RWPE1 (cell line): Measurements from ENCODE around the gene CLDN34.

Experiments
- CTCF ChIA-PET: fragments of 350-600 bp; sonication (Branson Sonifier 250); formaldehyde crosslinking; extraction: SDS; loops from one replicate; lab custom pipeline; 2021; lab: Yijun Ruan, JAX
- POLR2A ChIA-PET: fragments of 400-600 bp; formaldehyde crosslinking; extraction: SDS; loops from one replicate; lab custom pipeline; 2020; ENCODE audit warnings: antibody characterized with exemption; ENCODE audit not compliant: low non-redundant PET; lab: Yijun Ruan, JAX
- DNase-seq: peaks from one replicate; pipeline ENCODE4 v3.0.0; 2012; ENCODE audit warnings: low spot score
- H3K27ac ChIP-seq: fragments of 450-650 bp; 2 replicates; pipeline ENCODE4 v1.5.1; 2017
- TF ChIP-seq, protein P1 (sequence below): fragments of 450-650 bp; conservative IDR thresholded peaks from 2 replicates; pipeline ENCODE4 v1.5.1; 2017; ENCODE audit warnings: low read depth, mild to moderate bottlenecking

The CLDN34 gene

DNA sequence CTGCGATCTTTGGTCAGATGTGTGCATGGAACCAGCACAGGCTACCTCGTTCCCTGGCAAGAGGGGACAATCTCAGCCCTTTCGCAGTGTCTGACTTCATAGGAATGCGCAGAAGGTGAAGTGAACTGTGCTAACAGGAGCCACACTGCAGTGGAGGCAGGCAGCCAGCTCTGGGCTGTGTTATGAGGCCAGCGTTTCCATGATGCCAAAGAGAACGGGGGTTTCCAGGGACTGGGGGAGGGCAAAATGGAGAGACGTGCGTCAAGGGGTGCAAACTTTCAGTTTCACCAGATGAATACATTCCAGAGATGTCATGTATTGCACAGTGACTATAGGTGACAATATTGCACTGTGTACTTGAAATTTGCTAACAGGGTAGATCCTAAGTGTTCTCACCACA lies 30.4 kb downstream of the CLDN34 start:
- DNase-seq, result no peak
- TF ChIP-seq, protein P1, sequence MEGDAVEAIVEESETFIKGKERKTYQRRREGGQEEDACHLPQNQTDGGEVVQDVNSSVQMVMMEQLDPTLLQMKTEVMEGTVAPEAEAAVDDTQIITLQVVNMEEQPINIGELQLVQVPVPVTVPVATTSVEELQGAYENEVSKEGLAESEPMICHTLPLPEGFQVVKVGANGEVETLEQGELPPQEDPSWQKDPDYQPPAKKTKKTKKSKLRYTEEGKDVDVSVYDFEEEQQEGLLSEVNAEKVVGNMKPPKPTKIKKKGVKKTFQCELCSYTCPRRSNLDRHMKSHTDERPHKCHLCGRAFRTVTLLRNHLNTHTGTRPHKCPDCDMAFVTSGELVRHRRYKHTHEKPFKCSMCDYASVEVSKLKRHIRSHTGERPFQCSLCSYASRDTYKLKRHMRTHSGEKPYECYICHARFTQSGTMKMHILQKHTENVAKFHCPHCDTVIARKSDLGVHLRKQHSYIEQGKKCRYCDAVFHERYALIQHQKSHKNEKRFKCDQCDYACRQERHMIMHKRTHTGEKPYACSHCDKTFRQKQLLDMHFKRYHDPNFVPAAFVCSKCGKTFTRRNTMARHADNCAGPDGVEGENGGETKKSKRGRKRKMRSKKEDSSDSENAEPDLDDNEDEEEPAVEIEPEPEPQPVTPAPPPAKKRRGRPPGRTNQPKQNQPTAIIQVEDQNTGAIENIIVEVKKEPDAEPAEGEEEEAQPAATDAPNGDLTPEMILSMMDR, result no peak
- POLR2A ChIA-PET, result no interaction called here
- H3K27ac ChIP-seq, result no peak overlapping the region
- CTCF ChIA-PET, result no interaction called here

DNA sequence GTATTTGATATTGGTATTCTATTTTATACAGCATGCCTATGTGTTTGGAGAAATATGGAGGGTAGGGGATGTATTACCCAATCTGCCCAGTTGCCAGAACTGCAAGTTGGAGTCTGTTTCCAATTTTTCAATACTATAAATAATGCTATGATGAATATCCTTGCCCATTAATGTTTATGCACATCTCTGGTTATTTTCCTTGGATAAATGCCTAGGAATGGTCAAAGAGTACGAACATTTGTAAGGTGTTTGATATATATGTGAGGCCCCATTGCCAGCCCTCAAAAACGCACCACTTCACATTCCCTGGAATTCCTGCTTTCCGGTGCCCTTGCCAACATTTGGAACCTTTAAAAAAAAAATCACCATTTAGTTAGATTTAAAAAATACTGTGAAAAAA lies 34.3 kb downstream of the CLDN34 start:
- TF ChIP-seq, protein P1, result no peak
- ChIA-PET POLR2A (no interaction called here), CTCF (no interaction called here)
- no peak overlapping the region for H3K27ac ChIP-seq
- no peak for DNase-seq

DNA sequence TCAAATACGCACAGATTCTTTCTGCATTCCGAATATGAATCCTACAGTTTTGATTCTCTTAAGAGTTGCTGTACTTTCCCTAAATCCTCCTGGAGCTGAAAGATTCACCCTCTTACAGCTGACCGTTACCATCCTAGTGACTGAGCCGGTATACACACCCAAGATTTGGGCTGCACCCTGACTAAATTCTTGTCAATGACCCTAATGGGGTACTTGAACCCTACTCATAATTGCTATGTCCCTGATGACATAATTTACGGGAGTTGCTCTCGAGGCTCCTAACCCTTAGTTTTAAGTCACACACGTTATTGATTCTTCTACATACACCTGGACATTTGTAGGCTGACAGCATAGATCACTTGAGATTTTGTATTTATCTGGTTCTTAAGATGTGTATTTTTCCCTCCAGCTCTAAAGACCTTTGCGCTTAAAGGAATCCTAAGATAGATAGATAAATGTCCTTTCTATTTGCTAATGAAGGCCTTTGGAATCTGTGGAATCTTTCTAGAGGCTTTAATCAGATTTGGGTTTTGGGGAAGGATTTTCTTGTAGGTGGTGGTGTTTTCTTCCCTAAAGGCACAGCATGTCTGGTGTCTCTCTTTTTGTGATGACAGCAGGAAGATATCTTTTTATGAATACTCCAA lies 37.8 kb downstream of the CLDN34 start:
- H3K27ac ChIP-seq, result no peak overlapping the region
- TF ChIP-seq, protein P1, result no peak
- DNase-seq, result no peak
- POLR2A ChIA-PET, result no interaction called here
- CTCF ChIA-PET, result no interaction called here

DNA sequence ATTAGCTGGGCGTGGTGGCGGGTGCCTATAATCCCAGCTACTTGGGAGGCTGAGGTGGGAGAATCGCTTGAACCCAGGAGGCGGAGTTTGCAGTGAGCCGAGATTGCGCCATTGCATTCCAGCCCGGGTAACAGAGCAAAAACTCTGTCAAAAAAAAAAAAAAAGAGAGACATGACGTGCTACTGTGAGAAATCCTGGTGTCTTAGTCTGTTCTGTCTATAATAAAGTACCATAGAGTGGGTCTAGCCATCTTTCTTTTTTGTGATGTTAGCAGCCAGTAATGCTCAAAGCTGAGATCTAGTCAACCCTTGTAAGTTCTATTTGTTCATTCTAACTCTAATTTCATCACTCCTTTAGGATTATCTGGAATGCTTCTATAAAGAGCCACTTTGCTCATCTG lies 38.9 kb downstream of the CLDN34 start:
- no peak for DNase-seq
- H3K27ac ChIP-seq, result no peak overlapping the region
- ChIA-PET CTCF (no interaction called here), POLR2A (no interaction called here)
- TF ChIP-seq, protein P1, result no peak

DNA sequence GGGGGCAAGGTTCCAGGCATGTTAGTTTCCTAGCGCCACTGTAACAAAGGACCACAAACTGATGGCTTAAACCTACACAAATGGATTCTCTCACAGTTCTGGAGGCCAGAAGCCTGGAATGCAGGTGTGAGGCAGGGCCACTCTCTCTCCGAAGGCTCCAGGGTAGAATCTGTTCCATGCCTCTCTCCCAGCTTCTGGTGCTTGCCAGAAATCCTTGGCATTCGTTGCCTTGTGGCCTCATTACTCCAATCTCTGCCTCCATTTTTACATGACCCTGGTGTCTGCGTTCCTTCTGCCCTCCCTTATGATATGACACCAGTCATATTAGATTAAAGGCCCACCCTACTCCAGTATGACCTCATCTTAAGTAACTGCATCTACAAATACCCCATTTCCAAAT lies 39.6 kb downstream of the CLDN34 start:
- ChIA-PET POLR2A (no interaction called here), CTCF (no interaction called here)
- TF ChIP-seq, protein P1, result no peak
- no peak for DNase-seq
- H3K27ac ChIP-seq, result no peak overlapping the region

DNA sequence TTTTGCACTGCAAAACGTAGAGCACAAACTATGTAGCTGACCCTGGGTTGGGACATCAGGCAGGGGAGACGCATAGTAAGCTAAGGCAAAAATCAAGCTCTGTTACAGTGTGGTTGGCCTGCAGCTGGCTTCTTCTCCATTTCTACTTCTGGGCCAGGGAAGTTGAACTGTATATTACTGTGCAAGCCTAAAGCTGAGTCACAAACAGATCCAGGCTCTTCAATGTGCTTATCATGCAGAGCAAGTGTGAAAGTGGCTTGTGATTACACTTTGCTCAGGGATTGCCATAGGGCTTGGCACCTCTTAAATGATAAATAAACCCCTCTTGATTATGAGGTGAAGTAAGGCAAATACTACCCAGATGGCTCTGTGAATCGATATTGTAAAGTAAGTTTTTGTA lies 40.5 kb downstream of the CLDN34 start:
- POLR2A ChIA-PET, result no interaction called here
- DNase-seq, result no peak
- TF ChIP-seq, protein P1, result no peak
- CTCF ChIA-PET, result no interaction called here
- H3K27ac ChIP-seq, result no peak overlapping the region
